Thyroid gland (tissue), 4 donors: ENCODE data around the gene CRYBG2.

Source experiments
- POLR2A ChIP-seq, 2 donors: fragments of 450-650 bp; IDR thresholded peaks; one replicate each; pipeline ENCODE4 v1.6.1; 2017; ENCODE audit warnings: antibody characterized with exemption in 2 of 2, mild to moderate bottlenecking in 2 of 2, moderate library complexity in 1 of 2
- TF ChIP-seq, protein P1 (sequence below), 6 experiments: fragments of 200-600 bp in 3 of 6; fragments of 450-650 bp in 3 of 6; sonication (generic) in 3 of 6; IDR thresholded peaks; one replicate each; pipeline ENCODE4 v1.5.1; 2016 to 2019; ENCODE audit warnings: antibody characterized with exemption in 6 of 6, mild to moderate bottlenecking in 2 of 6, inconsistent platforms in 1 of 6, moderate library complexity in 1 of 6

DNA sequence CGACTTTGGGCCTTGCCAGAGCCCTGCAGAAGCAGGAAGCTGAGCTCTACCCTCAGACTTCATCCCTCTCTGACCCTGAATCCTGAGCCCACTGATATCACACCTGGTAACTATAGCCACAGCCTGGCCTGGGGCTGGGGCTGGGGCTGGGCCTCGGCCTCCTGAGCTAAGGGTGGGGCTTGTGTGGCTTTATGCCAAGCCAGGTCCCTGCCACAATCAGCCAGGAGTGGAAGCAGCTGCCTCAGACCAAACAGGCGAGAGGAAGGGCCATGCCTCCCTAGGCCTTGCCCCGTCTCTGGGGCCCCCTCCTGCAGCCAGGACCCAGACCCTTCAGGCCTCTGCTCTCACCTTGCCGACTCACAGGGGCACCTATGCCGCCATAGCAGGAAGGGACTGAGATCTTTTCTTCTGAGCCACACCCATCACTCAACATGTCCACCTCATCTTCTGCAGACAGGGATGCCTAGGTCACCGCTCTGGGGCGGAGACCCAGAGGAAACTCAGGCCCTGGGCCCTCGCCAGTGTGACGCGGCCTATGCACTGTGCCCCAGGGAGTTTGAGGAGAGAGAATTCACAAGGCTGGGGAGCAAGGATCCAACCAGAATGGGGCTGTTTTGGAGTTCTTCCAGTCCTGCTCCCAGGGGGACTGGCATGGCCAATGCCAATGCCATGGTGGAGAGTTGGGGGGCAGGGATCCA lies 53.2 kb downstream of the CRYBG2 start:
- TF ChIP-seq, protein P1, sequence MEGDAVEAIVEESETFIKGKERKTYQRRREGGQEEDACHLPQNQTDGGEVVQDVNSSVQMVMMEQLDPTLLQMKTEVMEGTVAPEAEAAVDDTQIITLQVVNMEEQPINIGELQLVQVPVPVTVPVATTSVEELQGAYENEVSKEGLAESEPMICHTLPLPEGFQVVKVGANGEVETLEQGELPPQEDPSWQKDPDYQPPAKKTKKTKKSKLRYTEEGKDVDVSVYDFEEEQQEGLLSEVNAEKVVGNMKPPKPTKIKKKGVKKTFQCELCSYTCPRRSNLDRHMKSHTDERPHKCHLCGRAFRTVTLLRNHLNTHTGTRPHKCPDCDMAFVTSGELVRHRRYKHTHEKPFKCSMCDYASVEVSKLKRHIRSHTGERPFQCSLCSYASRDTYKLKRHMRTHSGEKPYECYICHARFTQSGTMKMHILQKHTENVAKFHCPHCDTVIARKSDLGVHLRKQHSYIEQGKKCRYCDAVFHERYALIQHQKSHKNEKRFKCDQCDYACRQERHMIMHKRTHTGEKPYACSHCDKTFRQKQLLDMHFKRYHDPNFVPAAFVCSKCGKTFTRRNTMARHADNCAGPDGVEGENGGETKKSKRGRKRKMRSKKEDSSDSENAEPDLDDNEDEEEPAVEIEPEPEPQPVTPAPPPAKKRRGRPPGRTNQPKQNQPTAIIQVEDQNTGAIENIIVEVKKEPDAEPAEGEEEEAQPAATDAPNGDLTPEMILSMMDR (IDR thresholded peaks at IDR 0.05): no peak
- TF ChIP-seq POLR2A (IDR thresholded peaks at IDR 0.05): no peak
